HepG2 (cell line): ENCODE results near the gene MAEA. TPM values are rescaled to one million over a fixed set of nuclear protein-coding genes. Genes with fewer than 3 reads are reported as not detected.
"Not testable (repeated sequence)": the region's sequence is repeated elsewhere in the genome, so short reads cannot be mapped to it uniquely, and the experiment has no call there.

Source experiments
- ATAC-seq: fragments of 200-7000 bp; cut with Tn5 transposase; 3 replicates; pipeline ENCODE4 v1.9.1; 2020; ENCODE audit warnings: mild to moderate bottlenecking, moderate library complexity
- BruUV-seq: library from RNA; stranded (reverse); fragments of 400-500 nt; replicated peaks from 2 replicates; lab custom pipeline; 2021; lab: Mats Ljungman, UMichigan
- CTCF ChIA-PET: fragments of 300-600 bp; formaldehyde crosslinking; extraction: SDS; loops from one replicate; lab custom pipeline; 2021; ENCODE audit warnings: low total read pairs, inconsistent platforms, low intra/inter-chr PET ratio; lab: Yijun Ruan, JAX
- POLR2A ChIA-PET: fragments of 350-600 bp; sonication (Branson Sonifier 250); formaldehyde crosslinking; loops from one replicate; lab custom pipeline; 2020; ENCODE audit warnings: antibody characterized with exemption, inconsistent platforms; lab: Yijun Ruan, JAX
- DNase-seq: peaks from one replicate; pipeline ENCODE4 v3.0.0-alpha.2; 2015; ENCODE audit warnings: low spot score
- FAIRE-seq: peaks from 3 replicates; lab custom pipeline; 2011; peaks lifted over from hg19 to GRCh38; lab: Jason Lieb, UNC
- H2AFZ ChIP-seq: one replicate; pipeline ENCODE4 v1.6.1; 2011; ENCODE audit warnings: low read length, inconsistent platforms
- H3K27ac ChIP-seq: fragments of 300-600 bp; 3 replicates; pipeline ENCODE4 v1.8.0; 2011; ENCODE audit warnings: mixed run types, mild to moderate bottlenecking, mixed read lengths, low read length, inconsistent platforms; ENCODE audit not compliant: insufficient read depth; ENCODE audit errors: extremely low read length
- H3K27me3 ChIP-seq, 2 experiments: fragments of 200-600 bp in 1 of 2; 2 replicates in 1 of 2; 3 replicates in 1 of 2; pipeline versions ENCODE4 v1.6.0 to v1.8.0; 2011; ENCODE audit warnings: low read length in 2 of 2, mild to moderate bottlenecking in 2 of 2, moderate library complexity in 2 of 2, inconsistent platforms in 1 of 2; ENCODE audit not compliant: insufficient read depth in 2 of 2, control insufficient read depth in 1 of 2
- H3K36me3 ChIP-seq, 2 experiments: fragments of 200-600 bp in 1 of 2; replicated peaks in 1 of 2; 2 replicates in 1 of 2; 3 replicates in 1 of 2; pipeline versions ENCODE4 v1.5.1 to v1.8.0; 2011; ENCODE audit warnings: low read length in 2 of 2, inconsistent platforms in 1 of 2; ENCODE audit not compliant: insufficient read depth in 2 of 2, control insufficient read depth in 1 of 2
- H3K4me1 ChIP-seq: 2 replicates; pipeline ENCODE4 v1.5.1; 2012; ENCODE audit warnings: low read length, inconsistent platforms; ENCODE audit not compliant: insufficient read depth
- H3K4me2 ChIP-seq: 2 replicates; pipeline ENCODE4 v1.6.0; 2011; ENCODE audit warnings: low read depth, low read length, inconsistent platforms
- H3K4me3 ChIP-seq, 3 experiments: fragments of 200-600 bp in 1 of 3; sonication (generic), shearing (Covaris generic) in 1 of 3; replicated peaks in 1 of 3; 2 replicates each; pipeline ENCODE4 v1.5.1; 2011 to 2016; ENCODE audit warnings: low read length in 3 of 3, inconsistent platforms in 2 of 3, low read depth in 2 of 3, mild to moderate bottlenecking in 2 of 3, control low read depth in 1 of 3, mixed read lengths in 1 of 3; ENCODE audit not compliant: insufficient read depth in 1 of 3
- H3K79me2 ChIP-seq: one replicate; pipeline ENCODE4 v1.6.1; 2011; ENCODE audit warnings: low read length, inconsistent platforms; ENCODE audit not compliant: insufficient read depth
- H3K9ac ChIP-seq: 2 replicates; pipeline ENCODE4 v1.6.0; 2011; ENCODE audit warnings: mild to moderate bottlenecking, low read depth, low read length, inconsistent platforms; ENCODE audit not compliant: insufficient read depth
- H3K9me3 ChIP-seq: 2 replicates; pipeline ENCODE4 v1.5.1; 2012; ENCODE audit warnings: mild to moderate bottlenecking, low read length
- H4K20me1 ChIP-seq: 2 replicates; pipeline ENCODE4 v1.6.0; 2011; ENCODE audit warnings: inconsistent platforms, mild to moderate bottlenecking, low read length, moderate library complexity; ENCODE audit not compliant: insufficient read depth
- ATF4 ChIP-seq, 2 experiments: fragments of 450-650 bp in 1 of 2; sonication (generic) in 1 of 2; formaldehyde crosslinking; IDR thresholded peaks; 2 replicates each; pipeline versions ENCODE4 v1.5.0 to v1.8.0; 2020 to 2022; ENCODE audit warnings: mild to moderate bottlenecking in 1 of 2, missing genetic modification reagents in 1 of 2
- CEBPB ChIP-seq: IDR thresholded peaks from 2 replicates; pipeline ENCODE4 v1.6.1; 2011; ENCODE audit warnings: low read depth, low read length, improper control_type of control experiment, borderline replicate concordance
- CEBPG ChIP-seq: IDR thresholded peaks from 2 replicates; pipeline ENCODE4 v1.6.1; 2016
- TRIM24 ChIP-seq: sonication (generic); formaldehyde crosslinking; IDR thresholded peaks from 2 replicates; pipeline ENCODE4 v1.8.0; 2022; ENCODE audit warnings: mild to moderate bottlenecking, missing genetic modification reagents
- ZBTB3 ChIP-seq: sonication (generic); formaldehyde crosslinking; IDR thresholded peaks from 2 replicates; pipeline ENCODE4 v1.4.0; 2020; ENCODE audit warnings: low read depth, mild to moderate bottlenecking, moderate library complexity, missing genetic modification reagents, borderline replicate concordance
- ZBTB33 ChIP-seq: sonication (generic); formaldehyde crosslinking; IDR thresholded peaks from 2 replicates; pipeline ENCODE4 v1.4.0; 2020; ENCODE audit warnings: missing genetic modification reagents
- ZMYM2 ChIP-seq: sonication (generic); formaldehyde crosslinking; IDR thresholded peaks from 2 replicates; pipeline ENCODE4 v1.8.0; 2022; ENCODE audit warnings: mild to moderate bottlenecking, missing genetic modification reagents
- ZNF446 ChIP-seq: sonication (generic); formaldehyde crosslinking; IDR thresholded peaks from 2 replicates; pipeline ENCODE4 v1.5.0; 2020; ENCODE audit warnings: mild to moderate bottlenecking, missing genetic modification reagents
- ZSCAN21 ChIP-seq: sonication (generic); formaldehyde crosslinking; IDR thresholded peaks from 2 replicates; pipeline ENCODE4 v1.8.0; 2022; ENCODE audit warnings: mild to moderate bottlenecking, missing genetic modification reagents, moderate library complexity, borderline replicate concordance
- ZSCAN9 ChIP-seq: IDR thresholded peaks from 2 replicates; pipeline ENCODE4 v1.6.1; 2016; ENCODE audit warnings: borderline replicate concordance
- WGBS: methylation state at CpG from one replicate; pipeline ENCODE4 v1.1.6; 2017; ENCODE audit warnings: low lambda C conversion rate; 5-methylcytosine and 5-hydroxymethylcytosine counted together
- in situ Hi-C: cut with HindIII; loops from 2 replicates; pipeline ENCODE4 v1.10.0; 2017; ENCODE audit warnings: low pct_unique_long_range_greater_than_20kb; ENCODE audit not compliant: extremely low pct_ligation_motif_present
- intact Hi-C: fragments of 100-400 bp; cut with micrococcal nuclease; formaldehyde crosslinking; loops from one replicate; pipeline ENCODE4 v1.10.0; 2022; ENCODE audit not compliant: unreplicated experiment
- polyA plus RNA-seq, 8 experiments: library from polyadenylated mRNA; depleted of rRNA in 3 of 8; stranded (reverse) in 7 of 8; unstranded in 1 of 8; fragments of >200 nt; fragmentation: Illumina TruSeq in 4 of 8; extraction: Trizol in 4 of 8; gene quantifications; 2 replicates each; pipeline versions ENCODE4 v1.2.1 to v1.2.3, GENCODE V29; 2011 to 2016; ENCODE audit warnings: low read depth in 4 of 8, missing spikeins in 1 of 8, mixed read lengths in 1 of 8; ENCODE audit not compliant: insufficient read depth in 1 of 8
- total RNA-seq, 5 experiments: library from RNA; depleted of rRNA; stranded (reverse); fragments of >200 nt; fragmentation: Illumina TruSeq; extraction: Trizol; gene quantifications; 2 replicates each; pipeline ENCODE4 v1.2.3, GENCODE V29; 2016; ENCODE audit warnings: low read depth in 1 of 5

MAEA gene
- total and polyA plus RNA-seq, 2 of the 13 experiments (the other 11 are each of a cell fraction or from before 2014, with no cell fraction given), result 52.0 to 57.1 TPM

GRCh38 chr4:1335193-1335883, 45.6 kb downstream of the MAEA start:
- BruUV-seq, intact Hi-C loops: not testable (repeated sequence)

More at GRCh38 chr4:1335193-1335883, 45.6 kb downstream of the MAEA start:
- DNase-seq, CTCF ChIA-PET, H3K4me3 ChIP-seq, in situ Hi-C loops, H3K27me3 ChIP-seq, H3K4me2 ChIP-seq, ATAC-seq, H3K9me3 ChIP-seq, H2AFZ ChIP-seq, H3K79me2 ChIP-seq, H3K4me1 ChIP-seq, H3K9ac ChIP-seq, H3K27ac ChIP-seq, POLR2A ChIA-PET, FAIRE-seq, H4K20me1 ChIP-seq: not testable (repeated sequence)
- 88% methylated on average over 3 of the region's 4 CpGs for WGBS
- peak; percentile 89; the same call in 1 of the 2 replicates for TF ChIP-seq ZBTB3 (CRISPR knock-in tag)
- TF ChIP-seq ZSCAN21 (CRISPR knock-in tag), result peak; percentile 100
- peak; percentile 69; the same call in 1 of the 2 replicates for TF ChIP-seq ZSCAN9
- peak; percentile 13; the same call in 1 of the 2 replicates for TF ChIP-seq CEBPB
- TF ChIP-seq CEBPG (CRISPR knock-in tag), result peak; percentile 30; the same call in 1 of the 2 replicates
- TF ChIP-seq ZNF446, result peak; percentile 100
- 0 out of 2 replicates have a peak, but pooled peaks have one; percentile 23 for TF ChIP-seq TRIM24 (CRISPR knock-in tag)
- TF ChIP-seq ZMYM2 (CRISPR knock-in tag), result peak; percentile 67; the same call in 1 of the 2 replicates
- peak in 1 of 2 experiments; percentile 42; a peak in 2 of 4 replicates for TF ChIP-seq ATF4 (CRISPR knock-in tag; IDR thresholded peaks at IDR 0.05)
- peak; percentile 6; the same call in 1 of the 2 replicates for TF ChIP-seq ZBTB33 (CRISPR knock-in tag)
- H3K36me3 ChIP-seq, result peaks cover 27 to 78% of the 10 kb centered on the region in 2 experiments
